NOMO-1 (cell line): ENCODE results near the gene TMEM221.
A peak's percentile ranks its signal among the peaks of the same experiment; 100 is the strongest.
"Not testable (repeated sequence)": the region's sequence is repeated elsewhere in the genome, so short reads cannot be mapped to it uniquely, and the experiment has no call there.

Experiments used
- DNase-seq, 2 experiments: peaks; one replicate each; lab custom pipeline; 2025; ENCODE audit not compliant: unreplicated experiment in 2 of 2; lab: John Stamatoyannopoulos, UW

TMEM221 gene

GRCh38 chr19:17475011-17475540, 26.6 kb upstream of the TMEM221 start:
- DNase-seq: not testable (repeated sequence)

GRCh38 chr19:17473041-17473440, 24.6 kb upstream of the TMEM221 start:
- peak; percentile 74 to 90 for DNase-seq

- DNase-seq: no peak
Observed at GRCh38 chr19:17471410-17472125, 23.1 kb upstream of the TMEM221 start.

- peak; percentile 99 for DNase-seq
Observed at GRCh38 chr19:17470068-17470841, 21.8 kb upstream of the TMEM221 start, which contains the start of gene SLC27A1. SLC27A1 (plus strand) TSS chr19:17470524; CDS start chr19:17470541, 17 bp downstream.

GRCh38 chr19:17469481-17470067, 21.1 kb upstream of the TMEM221 start:
- DNase-seq: peak; percentile 97

- no peak for DNase-seq
Observed at GRCh38 chr19:17469092-17469480, 20.6 kb upstream of the TMEM221 start.

GRCh38 chr19:17468302-17469091, 20.0 kb upstream of the TMEM221 start:
- DNase-seq: no peak

GRCh38 chr19:17467471-17468301, 19.2 kb upstream of the TMEM221 start:
- DNase-seq: no peak

- DNase-seq: no peak
Observed at GRCh38 chr19:17466487-17466850, 18.0 kb upstream of the TMEM221 start.

GRCh38 chr19:17460372-17461230, 12.1 kb upstream of the TMEM221 start, which contains the start of gene NXNL1:
NXNL1 (minus strand) TSS chr19:17460926; CDS start chr19:17460869, 57 bp downstream.
- DNase-seq: no peak

- DNase-seq: no peak
Observed at GRCh38 chr19:17458970-17459369, 10.5 kb upstream of the TMEM221 start.

- DNase-seq: no peak
Observed at GRCh38 chr19:17457616-17458015, 9.1 kb upstream of the TMEM221 start.

GRCh38 chr19:17456127-17456526, 7.7 kb upstream of the TMEM221 start:
- DNase-seq: no peak

GRCh38 chr19:17455308-17456123, 7.0 kb upstream of the TMEM221 start:
- DNase-seq: no peak

- no peak for DNase-seq
Observed at GRCh38 chr19:17454576-17455071, 6.2 kb upstream of the TMEM221 start.

GRCh38 chr19:17451820-17452219, 3.4 kb upstream of the TMEM221 start:
- DNase-seq: no peak

- peak in 1 of 2 experiments; percentile 44 for DNase-seq
Observed at GRCh38 chr19:17450264-17451075, 2.0 kb upstream of the TMEM221 start.
